ENCODE data around the gene LSM14B. TPM values are rescaled to one million over a fixed set of nuclear protein-coding genes. Genes with fewer than 3 reads are reported as not detected.
A peak's percentile ranks its signal among the peaks of the same experiment; 100 is the strongest.

Gene LSM14B
- total RNA-seq, 1 experiment from 2014 or later: 82.4 TPM

DNA sequence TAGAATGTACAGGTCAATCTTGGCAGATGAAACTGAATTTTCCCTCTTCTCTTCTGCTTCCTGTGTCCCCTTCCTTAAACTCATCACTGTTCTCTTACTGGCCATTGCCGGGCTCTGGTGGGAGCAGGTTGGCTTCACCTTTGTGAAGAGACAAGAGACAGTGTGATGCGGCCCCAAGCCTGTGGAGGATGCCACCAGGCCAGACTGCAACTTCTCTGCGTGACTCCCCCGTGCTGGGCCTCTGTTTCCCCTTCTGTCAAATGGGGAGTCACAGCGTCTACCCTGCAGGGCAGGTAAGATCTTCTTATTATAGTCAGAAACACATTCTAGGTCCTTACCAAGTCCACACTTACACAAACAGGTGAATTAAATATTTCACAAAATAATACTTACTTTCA, 1.9 kb upstream of the LSM14B start:
- Histone ChIP-seq H3K14ac (ENCODE audit: insufficient read depth, low read length) (no peak overlapping the region), H3K4ac (ENCODE audit: low read depth, low read length) (no peak overlapping the region), H2BK20ac (ENCODE audit: low read depth, low read length, poor library complexity, severe bottlenecking) (no peak overlapping the region), H4K5ac (ENCODE audit: insufficient read length, low read depth, low read length) (no peak overlapping the region), H4K20me1 (ENCODE audit: control insufficient read depth, insufficient read depth, insufficient read length) (no peaks in the 10 kb centered on the region), H2BK15ac (ENCODE audit: low read depth, low read length) (no peak overlapping the region), H4K8ac (replicated peaks; ENCODE audit: insufficient read length, low read depth, low read length) (no peak overlapping the region), H3K4me1 (ENCODE audit: insufficient read depth, low read length) (no peaks in the 10 kb centered on the region), H3K9ac (ENCODE audit: extremely low read depth, insufficient read length, low read length) (no peak overlapping the region), H2AK5ac (ENCODE audit: insufficient read length, low read length) (no peak overlapping the region), H2BK12ac (ENCODE audit: insufficient read length, low read depth, low read length) (no peak overlapping the region), H2BK5ac (ENCODE audit: insufficient read length, low read length) (no peak overlapping the region), H3K23ac (ENCODE audit: insufficient read length, low read depth, low read length) (no peak overlapping the region), H3K27me3 (ENCODE audit: insufficient read depth, low read length) (no peaks in the 10 kb centered on the region), H3K9me3 (ENCODE audit: control insufficient read depth, low read depth, low read length) (no peaks in the 10 kb centered on the region), H4K91ac (ENCODE audit: insufficient read length, low read depth, low read length) (no peak overlapping the region), H3K4me2 (ENCODE audit: insufficient read depth, insufficient read length, low read length) (no peak overlapping the region), H2BK120ac (ENCODE audit: low read depth, low read length, poor library complexity, severe bottlenecking) (no peak overlapping the region), H3K79me2 (ENCODE audit: insufficient read depth, low read length) (peaks cover 9% of the 10 kb centered on the region; the same call in 1 of the 2 replicates), H2AFZ (ENCODE audit: low read length) (no peak overlapping the region), H3K18ac (ENCODE audit: insufficient read length, low read depth, low read length) (no peak overlapping the region), H3T11ph (ENCODE audit: low read length) (no peak overlapping the region), H3K23me2 (ENCODE audit: insufficient read length, low read depth, low read length, poor library complexity, severe bottlenecking) (peaks cover 4% of the 10 kb centered on the region), H3K27ac (ENCODE audit: insufficient read length, low read depth, low read length) (no peak overlapping the region), H3K79me1 (ENCODE audit: insufficient read depth, low read depth, low read length, poor library complexity, severe bottlenecking) (peaks cover 11% of the 10 kb centered on the region), H3K56ac (ENCODE audit: insufficient read length, low read depth, low read length) (no peak overlapping the region)
- Mint-ChIP-seq H3K4me1 (peaks cover 27 to 47% of the 10 kb centered on the region in 2 experiments), H3K9me3 (no peaks in the 10 kb centered on the region), H3K36me3 (ENCODE audit: insufficient read depth in 1 of 3, low read depth in 3 of 3) (peaks cover 14 to 18% (median 14%) of the 10 kb centered on the region in 3 experiments; a peak in 6 of 7 replicates), H3K27ac (no peak overlapping the region), H3K27me3 (ENCODE audit: low read depth) (no peaks in the 10 kb centered on the region; the same call in none of the 2 replicates), H3K4me3 (peak overlapping the region; percentile 15 to 86; a peak in 3 of 5 replicates)
- no peak for DNase-seq
- WGBS (ENCODE audit: extremely low coverage, insufficient read length, low lambda C conversion rate): no CpG with 5 or more reads among the region's 5 CpGs
- no peak for TF ChIP-seq CTCF (conservative IDR thresholded peaks at IDR 0.05)

Data from H9 (cell line).